Tibial nerve (tissue), 4 donors: ENCODE measurements around the gene CXCR5. TPM values are rescaled to one million over a fixed set of nuclear protein-coding genes. Genes with fewer than 3 reads are reported as not detected.

Experiments used
- DNase-seq, 2 donors: peaks; one replicate each; pipeline ENCODE4 v3.0.0-alpha.2; 2019; ENCODE audit warnings: low spot score in 2 of 2
- H3K27ac ChIP-seq, 4 donors: fragments of 200-600 bp; sonication (generic) in 3 of 4; one replicate each; pipeline ENCODE4 v1.5.1; 2017 to 2019; ENCODE audit warnings: mild to moderate bottlenecking in 1 of 4
- H3K27me3 ChIP-seq, 2 donors: fragments of 200-600 bp; sonication (generic) in 1 of 2; one replicate each; pipeline versions ENCODE4 v1.5.1 to v1.6.0; 2017 to 2019
- H3K36me3 ChIP-seq, 3 donors: fragments of 200-600 bp; sonication (generic); one replicate each; pipeline ENCODE4 v1.5.1; 2018 to 2019
- H3K4me1 ChIP-seq, 4 donors: fragments of 200-600 bp; sonication (generic) in 3 of 4; one replicate each; pipeline ENCODE4 v1.5.1; 2017 to 2019
- H3K4me3 ChIP-seq, 4 donors: fragments of 200-600 bp; sonication (generic) in 3 of 4; one replicate each; pipeline ENCODE4 v1.5.1; 2017 to 2019; ENCODE audit warnings: mild to moderate bottlenecking in 1 of 4, moderate library complexity in 1 of 4
- H3K9me3 ChIP-seq, 4 donors: fragments of 200-600 bp; sonication (generic) in 3 of 4; one replicate each; pipeline ENCODE4 v1.5.1; 2017 to 2019
- EP300 ChIP-seq, 2 donors: sonication (generic); formaldehyde crosslinking; IDR thresholded peaks; one replicate each; pipeline ENCODE4 v1.6.1; 2017; ENCODE audit warnings: antibody characterized with exemption in 2 of 2, mild to moderate bottlenecking in 1 of 2
- POLR2A ChIP-seq, 2 donors: fragments of 450-650 bp; IDR thresholded peaks; one replicate each; pipeline ENCODE4 v1.6.1; 2017; ENCODE audit warnings: antibody characterized with exemption in 2 of 2, mild to moderate bottlenecking in 2 of 2, moderate library complexity in 2 of 2
- WGBS, 2 donors: methylation state at CpG; one replicate each; pipeline ENCODE4 v1.1.5; 2018; 5-methylcytosine and 5-hydroxymethylcytosine counted together
- total RNA-seq, 4 donors: library from RNA; depleted of rRNA; stranded (reverse); fragments of >200 nt; gene quantifications; one replicate each; pipeline ENCODE4 v1.1.0, GENCODE V29; 2016
- TF ChIP-seq, protein P1 (sequence below), 5 experiments: fragments of 200-600 bp in 3 of 5; fragments of 450-650 bp in 2 of 5; sonication (generic) in 3 of 5; IDR thresholded peaks; one replicate each; pipeline ENCODE4 v1.5.1; 2016 to 2019; ENCODE audit warnings: antibody characterized with exemption in 5 of 5, mild to moderate bottlenecking in 3 of 5, moderate library complexity in 2 of 5

CXCR5 gene
- total RNA-seq = not detected

- H3K36me3 ChIP-seq = no peaks in the 10 kb centered on the region
- no peak for DNase-seq
- no peaks in the 10 kb centered on the region for H3K9me3 ChIP-seq
- H3K27ac ChIP-seq = peak within 1 kb of the TSS in 1 of 4 donors; percentile 70
- 77 to 78% methylated on average over 16 of the region's 16 CpGs for WGBS, 2 donors
- peaks cover 0 to 14% (median 9%) of the 10 kb centered on the region in 4 donors for H3K4me1 ChIP-seq
- peak within 1 kb of the TSS in 1 of 4 donors; percentile 38 for H3K4me3 ChIP-seq
- TF ChIP-seq, protein P1, sequence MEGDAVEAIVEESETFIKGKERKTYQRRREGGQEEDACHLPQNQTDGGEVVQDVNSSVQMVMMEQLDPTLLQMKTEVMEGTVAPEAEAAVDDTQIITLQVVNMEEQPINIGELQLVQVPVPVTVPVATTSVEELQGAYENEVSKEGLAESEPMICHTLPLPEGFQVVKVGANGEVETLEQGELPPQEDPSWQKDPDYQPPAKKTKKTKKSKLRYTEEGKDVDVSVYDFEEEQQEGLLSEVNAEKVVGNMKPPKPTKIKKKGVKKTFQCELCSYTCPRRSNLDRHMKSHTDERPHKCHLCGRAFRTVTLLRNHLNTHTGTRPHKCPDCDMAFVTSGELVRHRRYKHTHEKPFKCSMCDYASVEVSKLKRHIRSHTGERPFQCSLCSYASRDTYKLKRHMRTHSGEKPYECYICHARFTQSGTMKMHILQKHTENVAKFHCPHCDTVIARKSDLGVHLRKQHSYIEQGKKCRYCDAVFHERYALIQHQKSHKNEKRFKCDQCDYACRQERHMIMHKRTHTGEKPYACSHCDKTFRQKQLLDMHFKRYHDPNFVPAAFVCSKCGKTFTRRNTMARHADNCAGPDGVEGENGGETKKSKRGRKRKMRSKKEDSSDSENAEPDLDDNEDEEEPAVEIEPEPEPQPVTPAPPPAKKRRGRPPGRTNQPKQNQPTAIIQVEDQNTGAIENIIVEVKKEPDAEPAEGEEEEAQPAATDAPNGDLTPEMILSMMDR (IDR thresholded peaks at IDR 0.05) = no peak
- TF ChIP-seq EP300 (IDR thresholded peaks at IDR 0.05) = no peak
- no peaks in the 10 kb centered on the region for H3K27me3 ChIP-seq
Measured at GRCh38 chr11:118883368-118884071, at the start of gene CXCR5. Gene CXCR5, plus strand, starts transcription at chr11:118883892. Its CDS starts 50 bp downstream, at chr11:118883942.

DNA sequence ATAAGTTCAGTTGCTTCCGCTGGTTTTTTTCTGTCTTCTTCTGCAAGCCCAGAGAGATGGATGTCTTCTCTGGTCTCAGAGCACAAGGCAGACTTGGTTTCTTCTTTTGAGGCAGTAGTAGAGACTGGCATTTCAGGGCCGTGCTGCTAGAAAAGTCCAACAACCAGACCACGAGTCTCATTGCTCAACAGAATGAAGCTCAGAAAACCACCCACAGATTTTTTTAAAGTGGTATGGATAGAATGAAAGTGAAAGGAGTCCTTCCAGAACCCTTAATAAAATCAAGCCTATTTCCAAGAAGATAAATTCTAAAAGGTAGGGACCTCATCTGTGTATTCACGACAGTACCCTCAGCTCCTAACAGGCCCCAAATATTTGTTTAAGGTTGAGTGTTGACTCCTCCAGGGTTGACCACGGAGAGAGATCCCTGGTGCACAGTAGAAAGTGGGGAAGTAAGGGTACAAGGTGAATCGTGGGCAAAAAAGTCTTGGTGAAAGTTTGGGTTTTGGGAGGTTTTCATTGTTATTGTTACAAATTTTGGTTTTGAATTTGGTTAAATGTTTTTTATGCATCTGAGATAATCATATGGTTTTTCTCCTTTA is 49.2 kb upstream of the CXCR5 start:
- no peak for TF ChIP-seq EP300 (IDR thresholded peaks at IDR 0.05)
- no peak for TF ChIP-seq POLR2A (IDR thresholded peaks at IDR 0.05)
- TF ChIP-seq, protein P1 (IDR thresholded peaks at IDR 0.05) = no peak
- H3K4me1 ChIP-seq = peaks cover 0 to 7% (median 0%) of the 10 kb centered on the region in 4 donors
- DNase-seq = no peak
- H3K27me3 ChIP-seq = no peaks in the 10 kb centered on the region
- no peaks in the 10 kb centered on the region for H3K9me3 ChIP-seq
- H3K27ac ChIP-seq = no peak overlapping the region
- no peaks in the 10 kb centered on the region for H3K36me3 ChIP-seq
- WGBS, 2 donors = 71 to 72% methylated on average over 6 of the region's 6 CpGs
- H3K4me3 ChIP-seq = no peak overlapping the region

DNA sequence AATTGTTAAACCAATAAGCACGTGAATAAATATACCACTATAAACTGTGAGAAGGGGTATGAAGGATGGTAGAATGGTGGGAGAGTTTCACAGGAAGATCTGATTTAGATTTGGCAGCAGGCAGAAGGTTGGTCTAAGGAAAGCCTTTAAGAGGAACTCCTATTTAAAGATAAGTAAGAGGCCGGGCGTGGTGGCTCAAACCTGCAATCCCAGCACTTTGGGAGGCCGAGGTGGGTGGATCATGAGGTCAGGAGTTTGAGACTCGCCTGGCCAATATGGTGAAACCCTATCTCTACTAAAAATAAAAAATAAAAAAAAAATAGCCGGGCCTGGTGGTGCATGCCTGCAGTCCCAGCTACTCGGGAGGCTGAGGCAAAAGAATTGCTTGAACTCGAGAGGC is 45.8 kb upstream of the CXCR5 start:
- TF ChIP-seq EP300 (IDR thresholded peaks at IDR 0.05) (no peak), POLR2A (IDR thresholded peaks at IDR 0.05) (no peak)
- TF ChIP-seq, protein P1 (IDR thresholded peaks at IDR 0.05) = no peak
- no peak for DNase-seq

GRCh38 chr11:118838905-118839553 is 44.7 kb upstream of the CXCR5 start:
- H3K27ac ChIP-seq = no peak overlapping the region
- peaks cover 0 to 7% (median 0%) of the 10 kb centered on the region in 4 donors for H3K4me1 ChIP-seq
- no peaks in the 10 kb centered on the region for H3K9me3 ChIP-seq
- H3K36me3 ChIP-seq = no peaks in the 10 kb centered on the region
- 80 to 83% methylated on average over 4 of the region's 4 CpGs for WGBS, 2 donors
- no peak overlapping the region for H3K4me3 ChIP-seq
- TF ChIP-seq, protein P1 (IDR thresholded peaks at IDR 0.05) = no peak
- TF ChIP-seq EP300 (IDR thresholded peaks at IDR 0.05) = no peak
- no peak for TF ChIP-seq POLR2A (IDR thresholded peaks at IDR 0.05)
- H3K27me3 ChIP-seq = no peaks in the 10 kb centered on the region
- no peak for DNase-seq

More for the DNA sequence above, 45.8 kb upstream of the CXCR5 start:
- WGBS, 2 donors = 87 to 88% methylated on average over 8 of the region's 8 CpGs
- Histone ChIP-seq H3K36me3 (no peaks in the 10 kb centered on the region), H3K27ac (no peak overlapping the region), H3K4me3 (no peak overlapping the region), H3K4me1 (peaks cover 0 to 7% (median 0%) of the 10 kb centered on the region in 4 donors), H3K9me3 (no peaks in the 10 kb centered on the region), H3K27me3 (no peaks in the 10 kb centered on the region)
